Limb (tissue), 2 donors: ENCODE results near the gene DHH.

ENCODE experiments used
- DNase-seq, 2 donors: peaks; one replicate each; pipeline ENCODE4 v3.0.0-alpha.2; 2016; ENCODE audit errors: extremely low spot score in 2 of 2

The DHH gene

GRCh38 chr12:49051373-49051764 is 43.2 kb downstream of the DHH start:
- no peak for DNase-seq

GRCh38 chr12:49050507-49051372 is 43.9 kb downstream of the DHH start:
- DNase-seq: no peak

- no peak for DNase-seq
Observed at GRCh38 chr12:49049566-49050224, 44.9 kb downstream of the DHH start.

- DNase-seq: no peak
Observed at GRCh38 chr12:49048953-49049352, 45.6 kb downstream of the DHH start.

- DNase-seq: no peak
Observed at GRCh38 chr12:49046129-49046895, 48.3 kb downstream of the DHH start.

GRCh38 chr12:49044660-49045059 is 49.9 kb downstream of the DHH start:
- DNase-seq: no peak

GRCh38 chr12:49043856-49044258 is 50.7 kb downstream of the DHH start:
- DNase-seq: no peak

GRCh38 chr12:49043241-49043640 is 51.4 kb downstream of the DHH start:
- no peak for DNase-seq

GRCh38 chr12:49041881-49042484 is 52.6 kb downstream of the DHH start:
- no peak for DNase-seq

GRCh38 chr12:49041036-49041880 is 53.3 kb downstream of the DHH start:
- DNase-seq: no peak

- DNase-seq: no peak
Observed at GRCh38 chr12:49040364-49040855, 54.2 kb downstream of the DHH start.

- no peak for DNase-seq
Observed at GRCh38 chr12:49039421-49040363, 54.9 kb downstream of the DHH start.

GRCh38 chr12:49038291-49038955 is 56.2 kb downstream of the DHH start:
- DNase-seq: no peak

GRCh38 chr12:49037947-49038237 is 56.7 kb downstream of the DHH start:
- no peak for DNase-seq

GRCh38 chr12:49037111-49037946 is 57.3 kb downstream of the DHH start:
- no peak for DNase-seq
